Coronary artery (tissue), 2 donors: ENCODE results near the gene PARD3.

Experiments used
- DNase-seq: peaks from one replicate; pipeline ENCODE4 v3.0.0-alpha.2; 2017; ENCODE audit warnings: low spot score
- H3K27ac ChIP-seq, 2 donors: fragments of 200-600 bp; sonication (generic); one replicate each; pipeline ENCODE4 v1.5.1; 2016 to 2019
- H3K4me3 ChIP-seq: fragments of 200-600 bp; sonication (generic); 2 replicates; pipeline ENCODE4 v1.5.1; 2016; ENCODE audit warnings: mild to moderate bottlenecking, moderate library complexity
- TF ChIP-seq, protein P1 (sequence below): fragments of 200-600 bp; sonication (generic); IDR thresholded peaks from one replicate; pipeline ENCODE4 v1.5.1; 2019; ENCODE audit warnings: antibody characterized with exemption

PARD3 gene

GRCh38 chr10:34629084-34629483 lies 186.0 kb downstream of the PARD3 start:
- no peak for DNase-seq
- H3K27ac ChIP-seq: no peak overlapping the region
- H3K4me3 ChIP-seq: no peak overlapping the region
- TF ChIP-seq, protein P1, sequence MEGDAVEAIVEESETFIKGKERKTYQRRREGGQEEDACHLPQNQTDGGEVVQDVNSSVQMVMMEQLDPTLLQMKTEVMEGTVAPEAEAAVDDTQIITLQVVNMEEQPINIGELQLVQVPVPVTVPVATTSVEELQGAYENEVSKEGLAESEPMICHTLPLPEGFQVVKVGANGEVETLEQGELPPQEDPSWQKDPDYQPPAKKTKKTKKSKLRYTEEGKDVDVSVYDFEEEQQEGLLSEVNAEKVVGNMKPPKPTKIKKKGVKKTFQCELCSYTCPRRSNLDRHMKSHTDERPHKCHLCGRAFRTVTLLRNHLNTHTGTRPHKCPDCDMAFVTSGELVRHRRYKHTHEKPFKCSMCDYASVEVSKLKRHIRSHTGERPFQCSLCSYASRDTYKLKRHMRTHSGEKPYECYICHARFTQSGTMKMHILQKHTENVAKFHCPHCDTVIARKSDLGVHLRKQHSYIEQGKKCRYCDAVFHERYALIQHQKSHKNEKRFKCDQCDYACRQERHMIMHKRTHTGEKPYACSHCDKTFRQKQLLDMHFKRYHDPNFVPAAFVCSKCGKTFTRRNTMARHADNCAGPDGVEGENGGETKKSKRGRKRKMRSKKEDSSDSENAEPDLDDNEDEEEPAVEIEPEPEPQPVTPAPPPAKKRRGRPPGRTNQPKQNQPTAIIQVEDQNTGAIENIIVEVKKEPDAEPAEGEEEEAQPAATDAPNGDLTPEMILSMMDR: no peak

DNA sequence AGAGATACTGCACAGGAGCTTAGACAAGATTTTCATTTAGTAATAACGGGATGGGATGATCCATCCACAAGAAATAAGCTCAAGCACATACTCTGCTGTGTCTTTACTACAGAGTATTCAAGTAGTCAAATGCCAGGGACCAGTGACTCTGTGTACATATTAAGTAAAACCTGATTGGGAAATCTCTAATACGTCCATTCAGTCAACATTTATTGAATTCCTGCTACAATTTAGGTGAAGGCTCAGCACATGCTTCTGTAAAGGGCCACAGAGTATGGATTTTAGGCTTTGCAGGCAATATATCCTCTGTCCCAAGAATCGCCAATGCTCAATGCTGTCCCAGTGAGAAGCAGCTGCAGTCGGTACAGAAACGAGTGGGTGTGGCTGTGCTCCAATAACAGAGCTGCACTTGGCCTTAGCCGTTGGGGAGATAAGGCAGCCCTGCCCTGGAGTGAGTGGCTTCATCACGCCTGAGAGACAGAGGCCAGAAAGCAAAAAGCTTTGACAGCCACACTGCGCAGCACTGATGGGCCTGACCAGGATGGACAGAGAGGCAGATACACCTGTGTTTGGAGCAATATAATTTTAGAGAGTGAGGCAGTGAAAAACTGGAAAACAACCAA lies 186.8 kb downstream of the PARD3 start:
- TF ChIP-seq, protein P1: no peak
- H3K4me3 ChIP-seq: peak overlapping the region; percentile 27
- peak overlapping the region in 1 of 2 donors; percentile 8 for H3K27ac ChIP-seq
- no peak for DNase-seq

DNA sequence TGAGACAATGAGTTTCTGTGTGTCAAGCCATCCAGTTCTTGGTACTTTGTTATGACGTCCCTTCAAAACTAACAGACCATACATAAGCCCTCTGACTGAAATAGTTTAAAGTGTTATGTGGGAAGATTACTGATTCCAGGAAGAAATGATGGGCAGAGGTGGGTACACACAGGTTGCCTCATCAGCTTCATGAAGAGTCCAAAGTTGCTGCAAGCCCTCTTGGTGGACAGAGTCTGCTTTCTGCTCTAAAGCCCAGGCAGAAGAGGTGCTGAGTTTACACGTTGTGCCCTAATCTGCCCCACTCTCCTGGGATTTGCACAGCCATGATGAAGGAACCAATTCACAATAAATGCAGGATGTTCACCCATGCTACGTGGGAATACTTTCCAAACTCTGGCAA lies 187.4 kb downstream of the PARD3 start:
- DNase-seq: no peak

DNA sequence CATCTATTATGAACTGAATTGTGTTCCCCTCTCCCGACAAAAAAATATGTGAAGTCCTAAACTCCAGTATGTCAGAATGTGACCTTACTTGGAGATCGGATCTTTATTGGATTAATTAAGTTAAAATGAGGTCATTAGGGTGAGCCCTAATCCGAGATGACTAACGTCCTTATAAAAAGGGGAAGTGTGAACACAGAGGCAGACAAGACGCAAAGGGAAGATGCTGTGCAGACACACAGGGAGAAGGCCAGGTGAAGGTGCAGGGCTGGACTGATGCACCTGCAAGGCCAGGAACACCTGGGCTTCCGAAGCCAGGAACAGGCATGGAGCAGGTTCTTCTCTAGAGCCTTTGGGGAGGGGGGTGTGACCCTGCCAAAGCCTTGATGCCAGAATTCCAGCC lies 187.8 kb downstream of the PARD3 start:
- TF ChIP-seq, protein P1: no peak
- Histone ChIP-seq H3K27ac (no peak overlapping the region), H3K4me3 (no peak overlapping the region)
- no peak for DNase-seq

More for the DNA sequence above, 187.4 kb downstream of the PARD3 start:
- no peak overlapping the region for H3K4me3 ChIP-seq
- TF ChIP-seq, protein P1: no peak
- H3K27ac ChIP-seq: peak overlapping the region in 1 of 2 donors; percentile 8

DNA sequence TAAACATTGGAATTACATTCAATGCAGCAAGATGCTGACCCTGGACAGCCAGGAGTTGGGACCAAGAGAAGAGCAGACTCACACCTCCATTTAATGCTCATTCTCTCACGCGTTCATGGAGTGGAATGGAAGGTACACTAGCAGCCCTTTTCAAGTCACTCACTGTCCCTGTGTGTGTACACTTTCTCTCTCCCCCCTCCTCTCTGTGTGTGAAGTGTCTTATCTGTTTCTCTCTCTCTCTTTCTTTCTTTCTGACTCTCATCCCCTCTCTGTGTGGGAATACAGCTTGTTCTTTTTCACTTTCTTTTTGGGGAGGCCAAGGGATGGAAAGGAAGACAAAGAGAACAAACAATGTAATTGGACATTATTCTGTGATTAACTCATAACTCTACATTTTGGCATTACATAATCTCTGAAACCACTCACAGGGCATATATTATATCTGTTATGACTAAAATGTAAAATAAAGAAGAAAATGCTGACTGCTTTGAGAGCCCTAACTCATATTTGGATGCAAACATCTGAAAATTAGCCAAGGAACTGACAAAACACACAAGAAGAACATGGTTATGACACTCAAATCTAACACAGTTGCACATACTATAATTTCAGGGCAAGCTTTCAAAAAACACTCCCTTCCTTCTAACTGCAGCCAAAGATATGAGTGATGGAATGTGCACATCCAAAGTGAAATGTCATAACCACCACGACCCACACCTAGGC lies 188.8 kb downstream of the PARD3 start:
- TF ChIP-seq, protein P1: no peak
- no peak for DNase-seq
- Histone ChIP-seq H3K27ac (no peak overlapping the region), H3K4me3 (no peak overlapping the region)

DNA sequence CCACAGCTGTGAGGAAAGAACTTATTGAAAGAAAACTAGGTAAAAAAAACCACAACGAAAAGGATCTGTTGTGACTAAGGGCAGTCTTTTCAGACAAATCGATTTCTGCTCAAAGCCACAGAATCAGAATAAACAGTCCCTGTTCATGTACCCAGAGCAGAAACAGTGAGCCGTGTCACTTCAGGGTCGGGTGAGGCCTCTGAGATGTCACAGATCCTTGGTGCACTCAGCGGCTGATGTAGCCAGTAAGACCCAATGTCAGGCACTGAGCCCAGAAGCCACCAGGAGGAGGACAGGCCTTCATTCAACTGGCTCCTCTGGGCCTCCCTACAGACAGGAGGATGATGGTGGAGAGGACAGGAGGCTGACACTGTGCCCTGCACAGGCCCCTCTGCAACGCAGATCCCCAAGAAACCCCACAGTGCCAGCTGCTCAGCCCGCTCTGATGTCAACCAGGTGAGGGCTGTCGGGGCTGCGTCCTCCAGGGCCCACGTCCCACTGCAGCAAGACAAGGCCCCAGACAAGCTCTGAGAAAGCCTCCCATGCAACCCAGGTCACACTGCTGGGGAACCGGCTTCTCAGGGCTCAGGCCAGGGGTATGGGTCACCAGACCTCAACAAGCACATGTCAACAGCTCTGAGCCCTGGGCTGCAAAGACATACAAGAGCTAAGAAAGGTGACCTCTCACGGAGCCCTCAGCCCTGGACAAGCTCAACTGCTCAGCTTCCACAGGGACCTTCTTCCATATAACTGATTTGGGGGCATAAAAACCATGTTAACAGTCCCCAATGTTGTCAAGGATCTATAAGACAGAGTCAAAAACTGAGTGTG lies 190.6 kb downstream of the PARD3 start:
- Histone ChIP-seq H3K27ac (no peak overlapping the region), H3K4me3 (no peak overlapping the region)
- no peak for DNase-seq
- TF ChIP-seq, protein P1: no peak
